ENCODE measurements around the gene GPR39. TPM values are rescaled to one million over a fixed set of nuclear protein-coding genes. Genes with fewer than 3 reads are reported as not detected.

Gene GPR39
- total RNA-seq, 1 donor, result 3.6 TPM

GRCh38 chr2:132477436-132477835, 60.8 kb downstream of the GPR39 start:
- Histone ChIP-seq H3K27ac (ENCODE audit: low read depth, low read length) (no peak overlapping the region), H3K79me2 (ENCODE audit: insufficient read depth, low read length) (no peaks in the 10 kb centered on the region), H3K9me3 (ENCODE audit: low read depth, low read length) (no peaks in the 10 kb centered on the region), H4K20me1 (ENCODE audit: insufficient read depth, low read length) (no peaks in the 10 kb centered on the region), H3K4me3 (ENCODE audit: insufficient read depth, low read length) (no peak overlapping the region), H3K4me1 (ENCODE audit: insufficient read depth, low read length) (no peaks in the 10 kb centered on the region), H3K27me3 (ENCODE audit: insufficient read depth, low read length) (no peaks in the 10 kb centered on the region), H2AFZ (ENCODE audit: low read length) (no peak overlapping the region), H3K36me3 (ENCODE audit: insufficient read depth, low read length) (no peaks in the 10 kb centered on the region), H3K4me2 (ENCODE audit: insufficient read depth, low read length) (no peak overlapping the region)
- TF ChIP-seq CTCF (IDR thresholded peaks at IDR 0.05; ENCODE audit: extremely low read depth, low read depth, low read length), result no peak
- no peak for DNase-seq (ENCODE audit: insufficient read length, low spot score, missing footprints)

- no peak for DNase-seq (ENCODE audit: insufficient read length, low spot score, missing footprints)
- no peak for TF ChIP-seq CTCF (IDR thresholded peaks at IDR 0.05; ENCODE audit: extremely low read depth, low read depth, low read length)
- Histone ChIP-seq H4K20me1 (ENCODE audit: insufficient read depth, low read length) (no peaks in the 10 kb centered on the region), H3K79me2 (ENCODE audit: insufficient read depth, low read length) (no peaks in the 10 kb centered on the region), H3K27ac (ENCODE audit: low read depth, low read length) (no peak overlapping the region), H3K36me3 (ENCODE audit: insufficient read depth, low read length) (no peaks in the 10 kb centered on the region), H3K27me3 (ENCODE audit: insufficient read depth, low read length) (no peaks in the 10 kb centered on the region), H3K9me3 (ENCODE audit: low read depth, low read length) (no peaks in the 10 kb centered on the region), H3K4me1 (ENCODE audit: insufficient read depth, low read length) (no peaks in the 10 kb centered on the region), H3K4me3 (ENCODE audit: insufficient read depth, low read length) (no peak overlapping the region), H2AFZ (ENCODE audit: low read length) (no peak overlapping the region), H3K4me2 (ENCODE audit: insufficient read depth, low read length) (no peak overlapping the region)
Observed at GRCh38 chr2:132477962-132478361, 61.4 kb downstream of the GPR39 start.

GRCh38 chr2:132478461-132479105, 62.0 kb downstream of the GPR39 start:
- DNase-seq (ENCODE audit: insufficient read length, low spot score, missing footprints), result no peak
- no peak overlapping the region for H3K27ac ChIP-seq (ENCODE audit: low read depth, low read length)
- no peaks in the 10 kb centered on the region for H3K79me2 ChIP-seq (ENCODE audit: insufficient read depth, low read length)
- H3K9me3 ChIP-seq (ENCODE audit: low read depth, low read length), result no peaks in the 10 kb centered on the region
- H3K4me1 ChIP-seq (ENCODE audit: insufficient read depth, low read length), result no peaks in the 10 kb centered on the region
- no peak for TF ChIP-seq CTCF (IDR thresholded peaks at IDR 0.05; ENCODE audit: extremely low read depth, low read depth, low read length)
- H3K27me3 ChIP-seq (ENCODE audit: insufficient read depth, low read length), result no peaks in the 10 kb centered on the region
- no peak overlapping the region for H3K4me3 ChIP-seq (ENCODE audit: insufficient read depth, low read length)
- H4K20me1 ChIP-seq (ENCODE audit: insufficient read depth, low read length), result no peaks in the 10 kb centered on the region
- no peak overlapping the region for H2AFZ ChIP-seq (ENCODE audit: low read length)
- H3K36me3 ChIP-seq (ENCODE audit: insufficient read depth, low read length), result no peaks in the 10 kb centered on the region
- H3K4me2 ChIP-seq (ENCODE audit: insufficient read depth, low read length), result no peak overlapping the region

GRCh38 chr2:132479155-132479554, 62.5 kb downstream of the GPR39 start:
- TF ChIP-seq CTCF (IDR thresholded peaks at IDR 0.05; ENCODE audit: extremely low read depth, low read depth, low read length), result no peak
- no peak overlapping the region for H3K4me2 ChIP-seq (ENCODE audit: insufficient read depth, low read length)
- DNase-seq (ENCODE audit: insufficient read length, low spot score, missing footprints), result no peak

More at GRCh38 chr2:132479155-132479554, 62.5 kb downstream of the GPR39 start:
- no peaks in the 10 kb centered on the region for H3K36me3 ChIP-seq (ENCODE audit: insufficient read depth, low read length)
- no peak overlapping the region for H2AFZ ChIP-seq (ENCODE audit: low read length)
- H4K20me1 ChIP-seq (ENCODE audit: insufficient read depth, low read length), result no peaks in the 10 kb centered on the region
- no peak overlapping the region for H3K4me3 ChIP-seq (ENCODE audit: insufficient read depth, low read length)
- no peak overlapping the region for H3K27ac ChIP-seq (ENCODE audit: low read depth, low read length)
- no peaks in the 10 kb centered on the region for H3K4me1 ChIP-seq (ENCODE audit: insufficient read depth, low read length)
- no peaks in the 10 kb centered on the region for H3K9me3 ChIP-seq (ENCODE audit: low read depth, low read length)
- no peaks in the 10 kb centered on the region for H3K27me3 ChIP-seq (ENCODE audit: insufficient read depth, low read length)
- no peaks in the 10 kb centered on the region for H3K79me2 ChIP-seq (ENCODE audit: insufficient read depth, low read length)
